HCT116 (cell line): ENCODE data around the gene HIP1R. TPM values are rescaled to one million over a fixed set of nuclear protein-coding genes. Genes with fewer than 3 reads are reported as not detected.

Experiments used
- ATAC-seq: fragments of 200-7000 bp; cut with Tn5 transposase; 2 replicates; pipeline ENCODE4 v1.9.1; 2020; ENCODE audit warnings: mild to moderate bottlenecking, moderate library complexity
- BruUV-seq: library from RNA; stranded (reverse); fragments of 400-500 nt; replicated peaks from 2 replicates; lab custom pipeline; 2021; lab: Mats Ljungman, UMichigan
- CTCF ChIA-PET: fragments of 300-600 bp; sonication (Branson Sonifier 250); formaldehyde crosslinking; loops from one replicate; lab custom pipeline; 2021; ENCODE audit warnings: antibody characterized with exemption; lab: Charles Lee
- POLR2A ChIA-PET: fragments of 300-600, 350-600 bp; sonication (Branson Sonifier 250); formaldehyde crosslinking; loops from one replicate; lab custom pipeline; 2021; ENCODE audit warnings: antibody characterized with exemption; lab: Charles Lee
- RAD21 ChIA-PET, 2 experiments: fragments of 300-600 bp; sonication (Branson Sonifier 250); formaldehyde crosslinking; loops; one replicate each; lab custom pipeline; 2023; ENCODE audit warnings: low total read pairs in 2 of 2; ENCODE audit not compliant: uncharacterized antibody in 2 of 2, unreplicated experiment in 2 of 2, low non-redundant PET in 1 of 2; lab: Charles Lee
- DNase-seq: peaks from one replicate; pipeline ENCODE4 v3.0.0-alpha.2; 2010; ENCODE audit warnings: low read depth, low spot score
- H2AFZ ChIP-seq: fragments of 200-600 bp; shearing (Covaris generic), sonication (generic); 2 replicates; pipeline ENCODE4 v1.6.1; 2017; ENCODE audit warnings: low read depth, mixed run types, mixed read lengths, antibody characterized with exemption, low read length; ENCODE audit not compliant: poor library complexity, severe bottlenecking
- H3K27ac ChIP-seq: 2 replicates; pipeline ENCODE4 v1.5.1; 2012; ENCODE audit warnings: low read depth, low read length
- H3K27me3 ChIP-seq: fragments of 200-600 bp; sonication (generic); 2 replicates; pipeline ENCODE4 v1.6.1; 2016; ENCODE audit warnings: mixed run types, low read length, mixed read lengths; ENCODE audit not compliant: insufficient read depth
- H3K36me3 ChIP-seq, 2 experiments: fragments of 200-500 bp in 1 of 2; fragments of 200-600 bp in 1 of 2; sonication (Bioruptor generic) in 1 of 2; sonication (generic) in 1 of 2; 2 replicates each; pipeline versions ENCODE4 v1.5.1 to v1.6.1; 2014 to 2016; ENCODE audit warnings: low read length in 2 of 2, inconsistent platforms in 1 of 2, mixed read lengths in 1 of 2, mixed run types in 1 of 2; ENCODE audit not compliant: insufficient read depth in 2 of 2, control insufficient read depth in 1 of 2
- H3K4me1 ChIP-seq, 2 experiments: fragments of 200-600 bp in 1 of 2; sonication (generic) in 1 of 2; 2 replicates each; pipeline versions ENCODE4 v1.5.1 to v1.6.1; 2012 to 2017; ENCODE audit warnings: low read length in 2 of 2, inconsistent platforms in 1 of 2, mild to moderate bottlenecking in 1 of 2, mixed read lengths in 1 of 2, mixed run types in 1 of 2, moderate library complexity in 1 of 2; ENCODE audit not compliant: insufficient read depth in 2 of 2, control insufficient read depth in 1 of 2
- H3K4me2 ChIP-seq: fragments of 200-600 bp; sonication (generic); 2 replicates; pipeline ENCODE4 v1.6.1; 2017; ENCODE audit warnings: mixed run types, low read length, mixed read lengths
- H3K4me3 ChIP-seq, 2 experiments: fragments of 200-600 bp in 1 of 2; sonication (generic) in 1 of 2; replicated peaks in 1 of 2; 2 replicates each; pipeline ENCODE4 v1.5.1; 2011 to 2016; ENCODE audit warnings: low read length in 2 of 2, control low read depth in 1 of 2, low read depth in 1 of 2, mild to moderate bottlenecking in 1 of 2, mixed read lengths in 1 of 2, mixed run types in 1 of 2
- H3K79me2 ChIP-seq: fragments of 200-600 bp; sonication (generic); 2 replicates; pipeline ENCODE4 v1.6.1; 2017; ENCODE audit warnings: mild to moderate bottlenecking, mixed run types, low read length, moderate library complexity, mixed read lengths; ENCODE audit not compliant: insufficient read depth
- H3K9ac ChIP-seq: fragments of 200-600 bp; sonication (generic); 2 replicates; pipeline ENCODE4 v1.6.1; 2016; ENCODE audit warnings: low read length, mixed read lengths
- H3K9me2 ChIP-seq: fragments of 200-600 bp; sonication (generic), shearing (Covaris generic); 2 replicates; pipeline ENCODE4 v1.6.1; 2017; ENCODE audit warnings: mixed run types, mild to moderate bottlenecking, moderate library complexity; ENCODE audit not compliant: insufficient read depth
- H3K9me3 ChIP-seq, 2 experiments: fragments of 200-500 bp in 1 of 2; fragments of 200-600 bp in 1 of 2; sonication (Bioruptor generic) in 1 of 2; sonication (generic) in 1 of 2; 2 replicates each; pipeline ENCODE4 v1.6.1; 2014 to 2017; ENCODE audit warnings: low read length in 2 of 2, mixed read lengths in 2 of 2, inconsistent platforms in 1 of 2, low read depth in 1 of 2, mild to moderate bottlenecking in 1 of 2, mixed run types in 1 of 2, moderate library complexity in 1 of 2; ENCODE audit not compliant: control insufficient read depth in 1 of 2, insufficient read depth in 1 of 2
- H4K20me1 ChIP-seq: fragments of 200-600 bp; sonication (generic), shearing (Covaris generic); 2 replicates; pipeline ENCODE4 v1.6.1; 2017; ENCODE audit warnings: mixed run types, mild to moderate bottlenecking, moderate library complexity; ENCODE audit not compliant: insufficient read depth
- CEBPB ChIP-seq: IDR thresholded peaks from 2 replicates; pipeline ENCODE4 v1.6.1; 2012; ENCODE audit warnings: low read depth
- FOSL1 ChIP-seq: IDR thresholded peaks from 2 replicates; pipeline ENCODE4 v1.6.1; 2012; ENCODE audit warnings: low read depth
- REST ChIP-seq: IDR thresholded peaks from 2 replicates; pipeline ENCODE4 v1.6.1; 2012; ENCODE audit warnings: low read depth
- SIN3A ChIP-seq: IDR thresholded peaks from 2 replicates; pipeline ENCODE4 v1.6.1; 2012; ENCODE audit warnings: low read depth
- intact Hi-C: fragments of 100-400 bp; cut with micrococcal nuclease; formaldehyde crosslinking; loops from 2 replicates; pipeline ENCODE4 v1.10.0; 2022
- total RNA-seq: library from RNA; stranded (reverse); gene quantifications from one replicate; pipeline ENCODE4 v1.2.1, GENCODE V29; 2021; ENCODE audit not compliant: unreplicated experiment

The HIP1R gene
- total RNA-seq, 1 experiment from 2014 or later: 57.8 TPM

GRCh38 chr12:122876731-122877130 lies 41.5 kb downstream of the HIP1R start:
- ATAC-seq (no peak), DNase-seq (no peak)
- ChIA-PET RAD21 (no interaction called here), POLR2A (no interaction called here), CTCF (no interaction called here)
- H3K79me2 ChIP-seq: peaks cover 100% of the 10 kb centered on the region
- H2AFZ ChIP-seq: no peak overlapping the region
- no peaks in the 10 kb centered on the region for H3K9me3 ChIP-seq
- no peaks in the 10 kb centered on the region; a peak in 1 of 4 replicates for H3K36me3 ChIP-seq
- peaks cover 4 to 29% of the 10 kb centered on the region in 2 experiments; a peak in 3 of 4 replicates for H3K4me1 ChIP-seq
- no peak overlapping the region for H3K27ac ChIP-seq
- no peak overlapping the region for H3K9ac ChIP-seq
- no peaks in the 10 kb centered on the region for H3K27me3 ChIP-seq
- peaks cover 26% of the 10 kb centered on the region; the same call in 1 of the 2 replicates for H4K20me1 ChIP-seq
- intact Hi-C loops: no loop called here
- no peak overlapping the region for H3K4me3 ChIP-seq
- H3K9me2 ChIP-seq: no peaks in the 10 kb centered on the region
- no TSS peak for BruUV-seq
- no peak overlapping the region for H3K4me2 ChIP-seq
- TF ChIP-seq FOSL1 (no peak), REST (no peak), SIN3A (no peak), CEBPB (no peak)
